Renal cortical epithelial cell (primary cell): Measurements from ENCODE around the gene MAN1A1. TPM values are rescaled to one million over a fixed set of nuclear protein-coding genes. Genes with fewer than 3 reads are reported as not detected.

Source experiments
- DNase-seq: peaks from one replicate; pipeline ENCODE4 v3.0.0-alpha.2; 2011; ENCODE audit warnings: low read depth
- total RNA-seq: library from RNA; depleted of rRNA; stranded (reverse); fragments of >200 nt; gene quantifications from 2 replicates; pipeline ENCODE4 v1.2.3, GENCODE V29; 2014

MAN1A1 gene
- total RNA-seq, 1 donor from 2014 or later: 50.5 TPM

GRCh38 chr6:119200512-119201175 is 148.9 kb downstream of the MAN1A1 start:
- peak; percentile 88 for DNase-seq

GRCh38 chr6:119197271-119197670 is 152.3 kb downstream of the MAN1A1 start:
- DNase-seq: no peak

- no peak for DNase-seq
These were observed 152.8 kb downstream of the MAN1A1 start for GRCh38 chr6:119196715-119197114.

- no peak for DNase-seq
These were observed 153.7 kb downstream of the MAN1A1 start for GRCh38 chr6:119195848-119196247.

- no peak for DNase-seq
These were observed 154.4 kb downstream of the MAN1A1 start for GRCh38 chr6:119195204-119195603.

GRCh38 chr6:119193707-119194106 is 155.9 kb downstream of the MAN1A1 start:
- DNase-seq: no peak

GRCh38 chr6:119192200-119192599 is 157.4 kb downstream of the MAN1A1 start:
- no peak for DNase-seq

- DNase-seq: no peak
These were observed 159.4 kb downstream of the MAN1A1 start for GRCh38 chr6:119190176-119190575.

- DNase-seq: no peak
These were observed 160.1 kb downstream of the MAN1A1 start for GRCh38 chr6:119189498-119189897.

- DNase-seq: no peak
These were observed 162.0 kb downstream of the MAN1A1 start for GRCh38 chr6:119187596-119187995.

- DNase-seq: no peak
These were observed 163.1 kb downstream of the MAN1A1 start for GRCh38 chr6:119186490-119186889.

GRCh38 chr6:119184008-119184648 is 165.4 kb downstream of the MAN1A1 start:
- no peak for DNase-seq

GRCh38 chr6:119183457-119183856 is 166.1 kb downstream of the MAN1A1 start:
- DNase-seq: no peak

GRCh38 chr6:119182875-119183274 is 166.7 kb downstream of the MAN1A1 start:
- DNase-seq: no peak

GRCh38 chr6:119182216-119182803 is 167.3 kb downstream of the MAN1A1 start:
- DNase-seq: no peak

GRCh38 chr6:119181046-119181445 is 168.5 kb downstream of the MAN1A1 start:
- DNase-seq: no peak

GRCh38 chr6:119179842-119180241 is 169.7 kb downstream of the MAN1A1 start:
- DNase-seq: no peak

GRCh38 chr6:119179062-119179461 is 170.5 kb downstream of the MAN1A1 start:
- no peak for DNase-seq

- DNase-seq: no peak
These were observed 173.1 kb downstream of the MAN1A1 start for GRCh38 chr6:119176445-119176844.

- peak; percentile 41 for DNase-seq
These were observed 174.4 kb downstream of the MAN1A1 start for GRCh38 chr6:119174879-119175817.

GRCh38 chr6:119174085-119174445 is 175.5 kb downstream of the MAN1A1 start:
- no peak for DNase-seq
